Limb (tissue), 2 donors: Measurements from ENCODE around the gene SACS.
"Not testable (repeated sequence)": the region's sequence is repeated elsewhere in the genome, so short reads cannot be mapped to it uniquely, and the experiment has no call there.

Source experiments
- DNase-seq, 2 donors: peaks; one replicate each; pipeline ENCODE4 v3.0.0-alpha.2; 2016; ENCODE audit errors: extremely low spot score in 2 of 2

Gene SACS

DNA sequence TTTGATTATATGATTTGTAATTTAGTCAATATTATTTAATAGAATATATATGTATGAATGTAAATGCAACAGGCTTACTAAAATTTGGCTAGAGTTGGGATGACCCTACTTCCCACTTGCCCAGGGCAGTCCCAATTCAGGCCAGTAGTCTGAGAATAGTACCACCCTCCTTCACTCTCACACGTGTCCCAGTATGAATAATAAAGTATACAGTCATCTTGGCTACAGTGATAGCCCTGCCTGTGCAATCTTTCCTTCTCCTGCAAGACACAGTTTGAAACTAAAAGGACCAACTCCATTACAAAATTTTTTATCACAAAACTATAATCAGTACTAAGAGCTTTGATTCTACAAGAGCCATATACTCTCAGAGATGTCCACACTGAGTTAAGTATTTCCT is 76.2 kb downstream of the SACS start:
- DNase-seq, result no peak

DNA sequence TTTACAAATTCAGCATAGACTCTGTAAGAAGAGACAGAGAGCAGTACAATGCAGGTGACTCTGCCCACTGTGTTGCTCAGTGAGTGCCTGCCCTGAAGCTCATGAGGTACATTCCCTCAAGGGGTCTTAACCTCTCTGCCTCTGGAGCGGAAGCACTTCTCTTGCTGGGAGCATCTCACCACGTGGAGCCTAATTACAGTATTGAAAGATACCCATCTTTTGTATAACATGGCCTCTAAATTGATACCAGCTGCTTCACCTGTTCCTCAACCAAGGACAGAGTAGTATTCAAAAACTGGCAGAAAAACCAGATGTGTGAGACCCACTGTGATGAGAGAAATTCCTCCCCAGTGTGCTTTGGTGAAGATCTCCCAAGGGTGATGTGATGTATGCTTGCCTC is 77.1 kb downstream of the SACS start:
- no peak for DNase-seq

DNA sequence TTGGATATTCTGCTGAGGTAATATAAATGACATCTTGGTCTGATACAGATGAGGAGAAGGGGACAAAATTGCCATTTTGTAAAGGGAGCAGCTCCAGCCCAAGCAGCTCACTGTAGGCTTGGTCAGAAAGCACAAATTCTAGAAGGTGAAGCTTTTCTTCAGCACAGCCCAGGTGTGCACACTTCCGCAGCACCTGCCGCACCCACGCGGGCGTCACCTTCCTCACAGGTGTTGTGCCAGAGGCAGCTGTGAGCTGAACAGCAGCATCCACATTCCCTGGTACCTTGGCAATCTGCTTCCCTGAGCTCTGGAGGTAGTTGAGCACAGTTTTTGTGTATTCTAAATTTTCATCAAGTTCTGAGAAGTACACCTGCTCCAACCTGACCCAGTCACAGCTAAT is 79.0 kb downstream of the SACS start:
- DNase-seq, result no peak

DNA sequence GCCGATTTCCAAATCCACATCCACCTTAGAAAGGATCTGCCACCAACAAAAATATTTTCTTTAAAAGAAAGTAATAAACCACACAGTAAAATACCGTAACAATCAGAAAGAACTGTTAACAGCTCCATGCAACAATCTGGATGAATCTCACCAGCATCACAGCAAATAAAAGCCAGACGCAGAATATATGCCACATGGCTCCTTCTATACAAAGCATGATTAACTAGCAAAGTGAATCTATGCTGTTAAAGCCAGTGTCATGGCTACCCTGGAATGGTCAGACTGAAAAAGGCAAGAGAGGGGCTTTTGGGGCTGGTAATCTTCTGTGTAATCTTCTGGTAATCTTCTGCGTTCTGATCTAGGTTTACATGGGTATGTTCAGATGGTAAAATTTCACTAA is 81.3 kb downstream of the SACS start:
- no peak for DNase-seq

DNA sequence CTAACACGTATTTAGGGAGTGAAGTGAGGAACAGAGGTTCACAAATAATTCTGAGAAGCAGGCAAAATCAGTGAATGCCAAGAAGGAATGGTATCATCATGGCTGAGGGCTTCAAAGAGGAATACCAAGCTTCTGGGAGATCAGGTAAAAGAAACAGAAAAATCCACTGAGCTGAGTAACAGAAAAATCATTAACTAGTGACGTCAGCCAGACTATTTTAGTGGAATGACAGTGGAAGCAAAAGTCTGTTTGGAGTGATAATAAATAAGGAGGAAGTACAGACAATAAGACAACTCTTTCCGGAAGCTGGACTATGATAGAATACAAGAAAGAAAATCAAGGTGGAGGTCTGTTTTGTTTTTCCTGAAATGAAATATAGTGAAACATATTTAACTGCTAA is 83.5 kb downstream of the SACS start:
- no peak for DNase-seq

DNA sequence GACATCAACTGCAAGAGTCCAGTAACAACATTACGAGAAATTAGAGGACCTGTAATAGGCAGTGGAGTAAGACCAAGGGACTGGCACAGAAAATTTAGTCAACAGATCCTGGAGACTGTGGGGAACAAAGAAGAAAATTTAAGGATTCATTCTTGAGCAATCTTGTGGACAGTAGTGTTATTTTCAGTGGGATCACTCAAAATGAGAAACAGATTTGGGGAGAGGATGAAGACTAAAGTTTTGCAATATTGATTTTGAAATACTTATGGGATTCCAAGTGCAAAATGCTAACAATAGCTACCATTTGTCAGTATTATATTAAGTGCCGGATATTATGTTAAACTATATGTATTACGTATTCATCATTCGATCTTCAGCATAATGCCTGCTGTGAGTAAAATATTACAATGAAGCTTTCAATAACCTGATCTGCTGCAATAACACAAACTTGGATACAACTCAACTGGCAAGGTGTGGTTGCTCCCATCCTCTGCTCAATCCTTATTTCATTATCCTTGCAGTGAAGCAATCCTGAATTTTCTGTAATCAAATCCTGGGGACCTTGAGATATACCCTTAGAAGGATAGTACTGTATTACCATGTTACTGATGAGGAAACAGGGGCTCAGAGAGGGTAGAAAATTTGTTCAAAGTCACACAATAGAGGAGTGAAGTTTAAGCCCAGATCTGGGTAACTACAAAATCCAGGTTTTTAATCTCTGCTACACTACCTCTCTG is 84.2 kb downstream of the SACS start:
- no peak for DNase-seq

DNA sequence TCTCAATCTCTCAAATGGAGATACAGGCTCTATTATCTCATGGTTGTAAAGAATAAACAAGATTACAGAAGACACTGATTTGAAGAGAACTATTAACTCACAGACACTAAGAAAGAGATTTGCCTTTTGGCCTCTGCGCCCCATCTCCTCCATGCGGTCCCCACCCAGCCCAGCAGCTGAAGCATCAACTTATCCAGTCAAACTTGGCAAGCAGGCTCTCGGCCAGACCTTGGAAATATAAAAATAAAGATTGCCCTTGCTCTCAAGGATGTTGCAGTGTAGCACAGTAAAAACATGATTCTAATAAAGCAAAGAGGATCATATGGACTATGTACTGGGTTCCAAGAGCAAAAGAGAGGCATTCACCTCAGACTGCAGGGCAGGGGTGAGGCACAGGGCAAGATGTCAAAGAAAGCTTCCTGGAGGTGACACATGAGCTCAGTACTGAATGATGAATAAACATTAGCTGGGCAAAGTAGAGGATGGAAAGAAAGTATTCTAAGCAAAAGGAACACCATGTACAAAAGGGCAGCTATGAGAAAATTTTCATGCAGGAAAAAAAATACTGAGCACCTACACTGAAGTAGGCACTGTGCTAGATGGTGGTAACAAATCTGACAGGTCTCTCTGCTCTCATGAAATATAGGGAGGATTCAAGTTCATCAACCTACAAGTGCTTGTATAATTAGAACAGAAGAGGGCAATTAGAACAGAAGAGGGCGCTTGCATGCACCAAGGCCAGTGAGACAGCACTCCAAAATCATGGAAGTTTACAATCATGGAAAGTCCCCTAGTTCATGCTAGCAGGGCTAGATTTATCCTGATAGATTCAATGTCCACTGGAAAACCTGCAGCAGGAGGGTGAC is 85.0 kb downstream of the SACS start:
- no peak for DNase-seq

DNA sequence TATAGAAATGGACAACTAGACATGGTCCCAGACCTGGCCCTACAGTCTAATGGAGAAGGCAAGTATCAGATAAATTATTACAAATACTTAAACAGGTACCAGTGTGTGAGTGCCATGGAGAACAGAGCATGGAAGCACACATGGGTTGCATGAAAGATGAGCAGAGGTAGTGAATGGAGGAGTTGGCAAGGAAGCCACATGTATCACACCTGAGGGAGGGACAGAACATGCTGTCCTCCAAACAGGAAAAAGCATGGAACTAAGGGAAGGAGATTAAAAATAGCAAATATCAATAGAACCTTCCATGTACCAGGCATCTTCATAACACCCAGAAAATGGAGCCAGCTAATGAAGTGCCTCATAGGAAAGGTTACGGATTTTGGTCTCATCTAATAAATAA is 85.9 kb downstream of the SACS start:
- no peak for DNase-seq

DNA sequence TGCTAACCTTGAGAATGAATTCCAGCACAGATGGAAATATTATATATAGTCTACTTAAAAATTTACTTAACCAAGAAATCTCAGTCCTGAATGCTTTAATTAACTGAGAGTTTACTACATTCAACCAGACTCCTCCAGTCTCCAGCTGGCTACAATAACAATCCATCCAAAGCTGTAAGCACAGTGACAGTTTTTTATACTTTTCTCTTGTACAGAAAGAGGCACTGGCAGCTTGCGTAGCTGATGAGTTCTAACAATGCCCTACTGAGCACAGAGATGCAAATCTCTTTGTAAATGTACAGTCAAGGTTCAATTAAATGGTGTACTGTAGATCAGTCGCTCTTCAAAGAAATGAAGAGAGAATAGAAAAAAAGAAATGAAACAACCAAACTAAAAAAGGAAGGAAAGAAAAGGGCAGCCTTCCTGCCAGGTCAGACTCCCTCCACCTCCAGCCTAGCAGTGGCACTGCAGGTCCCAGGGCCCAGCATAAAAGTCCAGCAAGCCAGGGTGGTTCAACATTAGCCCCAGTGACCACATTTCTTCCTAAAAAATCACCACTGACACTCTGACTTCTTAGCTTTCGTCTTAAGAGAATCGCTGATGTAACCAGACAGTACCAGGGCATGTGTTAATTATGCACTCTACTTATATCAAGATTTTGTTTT is 88.4 kb downstream of the SACS start:
- no peak for DNase-seq

DNA sequence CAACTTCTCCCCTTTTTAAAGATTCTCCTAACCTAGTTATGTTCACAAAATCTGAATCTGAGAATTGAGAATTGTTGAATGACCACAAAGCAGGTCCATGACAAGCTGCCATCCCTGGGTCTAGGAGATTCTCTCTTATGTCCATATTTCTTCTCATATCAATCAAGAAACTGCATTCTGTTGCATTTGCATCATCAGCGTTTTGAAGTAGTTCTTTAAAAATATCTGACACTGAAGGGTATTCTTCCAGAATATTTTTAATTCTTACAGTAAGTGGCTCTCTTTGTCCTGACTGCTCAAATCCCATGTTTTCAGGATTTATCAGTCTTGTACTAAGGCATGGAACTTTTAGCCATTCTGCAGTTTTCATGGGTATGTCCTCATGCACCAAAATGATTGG is 94.3 kb downstream of the SACS start:
- DNase-seq, result no peak

DNA sequence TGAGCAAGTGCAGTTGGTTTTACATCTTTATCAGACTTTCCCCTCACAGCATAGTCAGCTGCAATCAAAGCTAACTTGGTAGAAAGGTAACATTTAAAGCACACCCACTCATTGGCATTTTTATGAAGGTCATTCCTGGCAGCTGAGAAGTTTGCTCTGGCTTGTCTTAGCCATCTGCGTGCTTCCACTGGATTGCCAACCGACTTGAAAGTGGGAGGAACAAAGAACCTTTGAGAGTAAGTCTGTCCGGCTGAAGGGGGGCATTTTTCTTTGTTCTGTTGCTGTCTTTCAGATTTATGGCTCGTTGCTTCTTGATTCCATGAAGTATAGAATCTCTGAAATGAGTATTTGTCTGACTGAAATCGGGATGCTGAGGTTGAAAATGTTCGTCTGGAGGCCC is 103.1 kb downstream of the SACS start:
- no peak for DNase-seq

DNA sequence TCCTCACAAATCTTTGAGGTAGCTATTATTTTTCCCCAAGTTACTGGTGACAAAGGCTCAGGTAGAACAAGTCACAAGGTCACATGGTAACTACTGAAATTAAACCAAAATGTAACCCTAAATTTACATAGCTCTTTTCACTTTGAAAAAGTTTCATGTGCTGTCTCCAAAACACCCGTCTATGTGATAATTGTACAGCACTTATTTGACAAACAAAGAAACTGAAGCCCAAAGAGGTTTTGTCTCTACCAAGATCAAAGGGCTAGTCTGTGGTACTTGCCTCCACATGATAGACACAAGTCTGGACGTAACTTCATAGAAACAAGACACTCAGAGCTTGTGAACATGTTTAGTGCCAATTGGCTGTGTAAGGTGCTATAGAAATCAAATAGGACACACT is 108.3 kb downstream of the SACS start:
- DNase-seq, result no peak

DNA sequence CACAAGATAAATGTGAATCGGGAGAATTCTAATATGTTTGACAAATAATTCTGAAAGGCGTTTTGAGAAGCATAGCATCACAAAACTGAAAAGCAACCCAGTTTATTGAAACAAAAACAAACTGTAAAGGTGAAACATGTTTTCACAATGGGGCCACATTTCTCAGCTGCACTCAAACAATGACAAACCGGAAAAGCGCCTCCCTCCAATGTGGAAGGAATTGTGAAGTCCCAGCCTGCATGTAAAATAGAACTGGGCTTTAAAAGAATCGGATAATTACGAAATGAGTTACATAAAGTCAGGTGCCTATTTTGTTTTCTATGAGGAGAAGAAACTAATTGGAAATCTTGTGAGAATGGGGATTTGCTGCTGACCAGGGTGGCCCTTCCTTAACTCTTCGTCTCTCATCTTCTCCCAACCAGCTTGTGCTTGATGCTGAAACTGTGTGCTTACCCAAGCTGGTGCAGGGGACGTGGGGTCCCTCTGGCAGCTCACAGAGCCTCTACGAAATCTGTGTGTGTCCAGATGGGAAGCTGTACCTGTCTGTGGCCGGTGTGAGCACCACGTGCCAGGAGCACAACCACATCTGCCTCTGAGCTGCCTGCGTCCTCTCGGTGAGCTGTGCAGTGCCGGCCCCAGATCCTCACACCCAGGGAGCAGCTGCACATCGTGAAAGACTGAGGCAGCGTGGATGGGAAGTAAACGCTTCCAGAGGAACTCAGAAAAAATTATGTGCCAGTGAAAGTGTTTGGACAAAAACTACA is 109.4 kb downstream of the SACS start:
- no peak for DNase-seq

DNA sequence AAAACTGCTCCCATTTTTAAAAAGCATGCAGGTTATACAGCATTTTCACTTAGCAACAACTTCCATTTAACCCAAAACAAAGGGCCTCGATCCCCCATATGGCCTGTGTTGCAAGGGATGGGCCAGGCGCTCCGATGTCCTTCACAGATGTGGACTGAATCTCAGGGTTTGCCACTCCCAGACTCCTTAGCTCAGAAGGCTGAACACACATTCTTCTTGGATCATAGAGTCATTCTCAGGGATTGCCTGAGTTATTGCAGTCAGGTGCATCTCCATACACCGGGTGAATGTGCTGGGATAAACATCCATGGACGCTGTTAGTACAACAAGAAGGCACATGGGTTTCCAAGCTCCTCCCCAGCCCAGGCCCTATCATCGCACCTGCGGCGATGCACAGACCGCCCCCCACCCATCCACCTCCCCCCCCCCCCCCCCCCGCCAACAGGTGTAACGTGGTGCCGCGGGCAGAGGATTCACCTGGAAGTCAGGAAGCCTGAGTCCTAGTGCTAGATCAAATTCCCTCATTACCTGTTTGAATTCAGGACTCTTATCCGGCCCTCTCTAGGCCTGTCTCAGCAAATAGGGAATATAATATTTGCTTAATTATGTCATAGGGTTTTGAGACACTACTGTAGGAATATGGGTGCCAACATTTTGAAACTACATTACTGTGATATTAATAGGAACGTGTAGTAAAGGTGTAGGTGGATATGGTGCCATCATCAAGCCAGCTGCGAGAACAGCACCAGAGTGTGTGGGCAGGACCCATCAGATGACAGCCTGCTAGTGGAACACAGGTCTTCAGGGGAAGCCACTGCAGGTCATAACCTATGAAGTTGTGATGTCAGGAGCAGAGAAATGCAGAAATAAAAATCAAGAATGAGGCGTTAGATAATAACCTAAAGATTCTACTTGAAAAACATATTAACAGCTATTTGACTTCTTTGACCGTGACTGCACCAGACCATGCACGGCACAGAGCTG is 110.9 kb downstream of the SACS start:
- DNase-seq, result no peak

DNA sequence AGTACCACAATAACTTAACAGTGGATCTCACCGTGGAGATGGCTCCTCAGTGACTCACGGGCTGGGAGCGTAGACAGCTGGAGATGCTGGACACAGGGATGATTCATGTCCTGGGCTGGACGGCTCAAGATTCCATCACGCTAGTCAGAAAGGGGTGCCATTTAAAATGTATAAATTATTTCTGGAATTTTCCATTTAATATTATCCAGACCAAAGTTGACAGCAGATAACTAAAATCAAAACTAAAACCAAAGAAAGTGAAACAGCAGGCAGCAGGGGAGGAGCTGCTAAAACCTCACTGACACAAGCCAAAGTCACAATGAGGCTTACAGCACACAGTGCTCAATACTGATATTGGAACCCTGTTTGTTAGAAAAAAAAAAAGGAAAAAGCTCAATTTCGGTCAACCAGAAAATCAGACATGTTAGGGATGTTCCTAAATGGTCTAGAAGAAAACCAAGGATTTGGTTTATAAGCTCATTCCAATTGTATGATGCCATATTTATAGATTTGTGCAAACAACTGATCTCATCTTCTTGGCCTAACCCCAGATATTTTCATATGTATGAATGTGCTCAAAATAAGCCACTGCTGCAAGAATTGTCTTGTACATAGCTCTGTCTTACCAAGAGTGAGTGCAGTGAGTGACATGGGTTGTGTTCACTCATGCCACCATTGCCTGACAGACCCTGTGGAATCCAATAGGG is 111.8 kb downstream of the SACS start:
- DNase-seq, result peak in 1 of 2 donors; percentile 29

DNA sequence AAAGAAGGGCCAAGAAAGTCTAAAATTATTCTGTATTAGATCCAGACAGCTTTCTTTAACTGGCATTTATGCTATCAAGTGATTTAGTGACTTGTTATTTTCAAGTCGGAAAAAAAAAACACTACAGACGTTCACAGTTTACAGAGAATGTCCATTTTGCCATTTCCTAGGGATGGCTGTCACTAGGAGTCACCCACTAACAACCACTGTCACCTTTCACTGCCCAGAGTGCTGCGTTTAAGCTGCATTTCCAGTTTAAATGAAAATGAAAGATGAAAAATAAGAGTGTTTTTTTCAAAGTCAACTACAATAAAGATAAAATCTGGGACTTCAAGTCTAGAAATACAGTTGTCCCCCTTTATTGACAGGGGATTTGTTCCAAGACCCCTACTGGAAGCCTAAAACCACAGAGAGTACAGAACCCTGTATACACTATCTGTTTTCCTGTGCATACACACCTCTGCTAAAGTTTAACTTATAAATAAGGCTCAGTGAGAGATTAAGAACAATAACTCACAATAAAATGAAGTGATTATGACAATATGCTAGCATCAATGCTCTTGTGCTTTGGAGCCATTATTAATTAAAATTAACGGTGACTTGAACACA is 112.5 kb downstream of the SACS start:
- no peak for DNase-seq

DNA sequence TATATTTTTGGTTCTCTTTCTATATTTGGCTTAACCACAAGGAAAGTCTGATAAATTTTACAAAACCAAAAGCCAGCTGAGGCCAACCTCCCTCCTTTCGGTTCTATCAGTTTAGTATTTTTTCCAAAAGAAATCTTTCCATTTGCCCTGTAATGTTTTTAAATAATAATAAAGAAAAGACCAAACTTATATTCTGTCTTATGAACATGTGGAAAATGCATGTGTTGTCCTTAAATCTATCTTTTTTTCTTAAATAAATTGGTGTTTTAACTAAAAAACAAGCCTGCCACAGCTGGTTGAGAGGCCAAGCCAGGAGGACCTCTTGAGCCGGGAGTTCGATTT is 113.6 kb downstream of the SACS start:
- no peak for DNase-seq

DNA sequence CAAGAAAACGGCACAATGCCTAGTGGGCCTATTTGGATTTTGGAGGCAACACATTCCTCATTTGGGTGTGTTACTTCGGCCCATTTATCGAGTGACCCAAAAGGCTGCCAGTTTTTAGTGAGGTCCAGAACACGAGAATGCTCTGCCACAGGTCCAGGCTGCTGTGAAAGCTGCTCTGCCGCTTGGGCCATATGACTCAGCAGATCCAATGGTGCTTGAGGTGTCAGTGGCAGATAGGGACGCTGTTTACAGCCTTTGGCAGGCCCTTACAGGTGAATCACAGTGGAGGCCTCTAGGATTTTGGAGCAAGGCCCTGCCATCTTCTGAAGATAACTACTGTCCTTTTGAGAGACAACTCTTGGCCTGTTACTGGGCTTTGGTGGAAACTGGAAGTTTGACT is 118.7 kb downstream of the SACS start:
- DNase-seq, result not testable (repeated sequence)

DNA sequence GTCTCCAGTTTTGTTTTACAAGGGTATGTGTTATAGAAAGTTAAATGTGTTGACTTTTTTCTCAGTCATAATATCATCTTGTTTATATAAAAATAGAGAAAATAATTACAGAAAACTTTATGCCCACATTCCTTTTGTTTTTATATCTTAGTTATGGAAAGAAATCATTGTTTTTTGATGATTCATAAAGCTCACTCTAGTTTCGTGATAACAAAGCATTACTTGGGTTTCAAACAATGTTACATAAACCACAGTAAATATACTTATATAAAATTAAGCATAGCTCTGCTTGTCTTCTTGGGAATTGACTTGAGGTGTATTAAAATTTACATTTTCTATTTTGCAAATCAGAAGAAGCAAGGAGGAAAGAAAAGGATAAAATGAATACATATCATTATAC is 140.9 kb downstream of the SACS start:
- DNase-seq, result no peak
